NCI-H748 (cell line): Measurements from ENCODE around the gene RAB3IL1.
A peak's percentile ranks its signal among the peaks of the same experiment; 100 is the strongest.
"Not testable (repeated sequence)": the region's sequence is repeated elsewhere in the genome, so short reads cannot be mapped to it uniquely, and the experiment has no call there.

Source experiments
- DNase-seq: peaks from one replicate; lab custom pipeline; 2025; ENCODE audit not compliant: unreplicated experiment; lab: John Stamatoyannopoulos, UW

Gene RAB3IL1, protein sequence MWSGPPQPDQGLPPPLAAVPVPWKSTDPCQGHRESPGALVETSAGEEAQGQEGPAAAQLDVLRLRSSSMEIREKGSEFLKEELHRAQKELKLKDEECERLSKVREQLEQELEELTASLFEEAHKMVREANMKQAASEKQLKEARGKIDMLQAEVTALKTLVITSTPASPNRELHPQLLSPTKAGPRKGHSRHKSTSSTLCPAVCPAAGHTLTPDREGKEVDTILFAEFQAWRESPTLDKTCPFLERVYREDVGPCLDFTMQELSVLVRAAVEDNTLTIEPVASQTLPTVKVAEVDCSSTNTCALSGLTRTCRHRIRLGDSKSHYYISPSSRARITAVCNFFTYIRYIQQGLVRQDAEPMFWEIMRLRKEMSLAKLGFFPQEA

GRCh38 chr11:61917334-61918109 is at the start of gene RAB3IL1:
Gene RAB3IL1, minus strand, starts transcription at chr11:61917566. Its CDS starts 199 bp downstream, at chr11:61917367.
- peak; percentile 55 for DNase-seq

GRCh38 chr11:61966734-61967115 is 49.4 kb upstream of the RAB3IL1 start:
- peak; percentile 54 for DNase-seq

- DNase-seq: not testable (repeated sequence)
Measured at GRCh38 chr11:61964666-61965271, 47.4 kb upstream of the RAB3IL1 start.

DNA sequence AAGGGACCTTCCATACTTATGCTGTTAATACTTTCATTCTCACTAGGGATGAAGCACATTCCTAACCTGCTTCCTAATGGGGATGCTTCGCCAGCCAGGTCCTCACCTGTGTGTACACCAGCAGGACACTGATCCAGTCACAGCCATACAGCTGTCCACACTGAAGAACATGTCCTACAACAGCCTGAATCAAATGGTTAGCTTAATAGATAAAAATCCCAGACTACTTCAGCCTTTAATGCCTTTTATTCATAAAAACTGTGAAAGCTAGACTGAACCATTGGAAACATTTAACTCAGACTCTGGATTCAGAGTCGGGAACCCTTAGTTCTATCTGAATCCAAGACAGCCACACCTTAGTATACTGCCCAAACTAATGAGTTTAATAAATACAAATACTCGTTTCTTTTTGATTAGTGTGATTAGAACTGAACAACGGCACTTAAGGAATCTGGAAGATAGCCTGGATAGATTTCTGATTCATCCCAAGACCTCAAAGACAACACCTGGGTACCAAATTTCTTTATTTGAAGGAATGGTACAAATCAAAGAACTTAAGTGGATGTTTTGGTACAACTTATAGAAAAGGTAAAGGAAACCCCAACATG is 46.8 kb upstream of the RAB3IL1 start:
- DNase-seq: no peak

DNA sequence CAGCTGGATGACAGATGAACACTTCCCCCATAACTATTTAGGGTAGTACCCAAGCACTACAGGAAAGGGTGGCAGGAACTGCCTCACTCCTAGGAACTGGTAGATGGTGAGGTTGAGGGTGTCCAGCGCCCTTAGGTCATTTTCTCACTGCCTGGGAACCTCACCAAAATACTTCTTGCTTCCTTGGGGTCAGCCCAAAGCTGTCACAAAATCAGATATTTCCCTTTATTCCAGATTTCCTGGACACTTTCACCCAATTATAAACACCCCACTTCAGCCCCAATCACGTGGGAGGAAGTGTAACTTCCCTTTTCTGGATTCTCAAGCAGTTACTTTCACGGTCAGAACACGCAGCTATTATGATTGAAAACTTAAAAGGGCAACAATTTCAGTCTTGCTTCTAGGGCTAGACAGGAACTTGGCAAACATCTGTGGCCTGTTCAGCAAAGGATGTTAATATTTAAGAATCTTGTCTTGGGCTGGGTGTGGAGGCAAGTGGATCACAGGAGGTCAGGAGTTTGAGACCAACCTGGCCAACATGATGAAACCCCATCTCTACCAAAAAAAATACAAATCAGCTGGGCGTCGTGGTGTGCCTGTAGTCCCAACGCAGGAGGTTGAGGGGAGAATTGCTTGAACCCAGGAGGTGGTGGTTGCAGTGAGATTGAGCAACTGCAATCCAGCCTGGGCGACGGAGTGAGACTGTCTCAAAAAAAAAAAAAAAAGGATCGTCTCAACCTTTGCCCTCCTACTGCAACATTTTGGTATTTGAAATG is 46.1 kb upstream of the RAB3IL1 start:
- no peak for DNase-seq

DNA sequence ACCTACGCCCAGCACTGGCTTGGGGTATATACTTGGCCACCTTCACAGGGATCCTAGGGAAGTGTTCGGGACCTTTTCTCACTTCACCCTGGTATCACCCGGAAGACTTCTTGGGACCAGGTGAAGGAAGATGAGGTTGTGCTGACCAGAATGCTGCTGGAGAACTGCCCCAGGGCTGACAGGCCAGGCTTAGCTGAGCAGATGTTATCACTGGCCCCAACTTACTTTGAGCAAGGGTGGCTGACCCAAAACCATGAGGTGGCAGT is 45.6 kb upstream of the RAB3IL1 start:
- DNase-seq: no peak

DNA sequence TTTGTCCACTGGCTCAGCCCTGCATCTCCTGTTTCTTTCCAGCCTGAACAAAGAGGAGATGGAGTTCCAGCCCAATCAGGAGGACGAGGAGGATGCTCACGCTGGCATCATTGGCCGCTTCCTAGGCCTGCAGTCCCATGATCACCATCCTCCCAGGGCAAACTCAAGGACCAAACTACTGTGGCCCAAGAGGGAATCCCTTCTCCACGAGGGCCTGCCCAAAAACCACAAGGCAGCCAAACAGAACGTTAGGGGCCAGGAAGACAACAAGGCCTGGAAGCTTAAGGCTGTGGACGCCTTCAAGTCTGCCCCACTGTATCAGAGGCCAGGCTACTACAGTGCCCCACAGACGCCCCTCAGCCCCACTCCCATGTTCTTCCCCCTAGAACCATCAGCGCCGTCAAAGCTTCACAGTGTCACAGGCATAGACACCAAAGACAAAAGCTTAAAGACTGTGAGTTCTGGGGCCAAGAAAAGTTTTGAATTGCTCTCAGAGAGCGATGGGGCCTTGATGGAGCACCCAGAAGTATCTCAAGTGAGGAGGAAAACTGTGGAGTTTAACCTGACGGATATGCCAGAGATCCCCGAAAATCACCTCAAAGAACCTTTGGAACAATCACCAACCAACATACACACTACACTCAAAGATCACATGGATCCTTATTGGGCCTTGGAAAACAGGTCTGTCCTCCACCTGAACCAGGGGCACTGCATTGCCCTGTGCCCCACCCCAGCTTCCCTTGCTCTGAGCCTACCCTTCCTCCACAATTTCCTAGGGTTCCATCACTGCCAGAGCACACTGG is 45.0 kb upstream of the RAB3IL1 start:
- DNase-seq: no peak

DNA sequence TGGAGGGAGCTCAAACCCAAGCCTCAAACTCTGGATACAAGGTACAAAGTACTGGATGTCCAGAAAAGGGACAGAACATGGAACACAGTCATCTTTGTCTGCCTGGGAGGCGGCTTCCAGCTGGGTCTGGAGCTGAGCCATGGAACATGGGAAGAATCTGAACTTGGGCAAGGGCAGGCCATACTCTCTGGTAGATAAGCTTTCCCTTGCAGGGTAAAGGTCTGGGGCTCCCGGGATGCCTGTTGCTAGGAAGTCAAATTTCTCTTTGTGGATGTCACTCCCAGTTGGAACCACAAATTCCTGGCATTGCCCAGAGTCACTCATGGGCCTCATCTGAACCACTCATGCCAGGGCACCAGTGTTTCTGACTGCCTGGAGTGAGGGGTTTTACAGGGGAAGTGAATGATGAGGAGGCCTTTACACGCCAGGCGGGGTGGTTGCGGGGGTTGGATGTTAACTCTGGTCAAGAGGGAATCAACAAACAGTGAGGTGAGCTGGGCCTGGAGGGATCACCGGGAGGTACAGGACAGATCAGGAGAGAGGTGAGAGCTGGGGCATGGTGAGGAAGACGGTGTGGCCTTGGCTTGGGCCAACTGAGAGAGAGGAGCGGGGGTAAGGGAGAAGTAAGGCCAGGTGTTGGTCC is 44.3 kb upstream of the RAB3IL1 start:
- DNase-seq: no peak

GRCh38 chr11:61960532-61960931 is 43.2 kb upstream of the RAB3IL1 start:
- no peak for DNase-seq

DNA sequence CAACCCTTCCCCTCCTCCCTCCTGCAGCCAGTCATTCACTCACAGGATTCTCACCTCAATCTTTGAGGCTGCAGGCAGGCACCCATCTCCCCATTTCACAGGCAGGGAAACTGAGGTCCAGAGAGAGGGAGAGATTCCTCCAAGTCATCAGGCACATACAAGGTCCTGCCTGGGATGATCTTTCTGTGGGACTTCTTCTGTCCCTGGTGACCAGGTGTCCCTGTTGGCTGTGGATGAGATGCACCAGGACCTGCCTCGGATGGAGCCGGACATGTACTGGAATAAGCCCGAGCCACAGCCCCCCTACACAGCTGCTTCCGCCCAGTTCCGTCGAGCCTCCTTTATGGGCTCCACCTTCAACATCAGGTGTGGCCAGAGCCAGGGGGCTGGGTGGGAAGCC is 42.3 kb upstream of the RAB3IL1 start:
- DNase-seq: no peak

DNA sequence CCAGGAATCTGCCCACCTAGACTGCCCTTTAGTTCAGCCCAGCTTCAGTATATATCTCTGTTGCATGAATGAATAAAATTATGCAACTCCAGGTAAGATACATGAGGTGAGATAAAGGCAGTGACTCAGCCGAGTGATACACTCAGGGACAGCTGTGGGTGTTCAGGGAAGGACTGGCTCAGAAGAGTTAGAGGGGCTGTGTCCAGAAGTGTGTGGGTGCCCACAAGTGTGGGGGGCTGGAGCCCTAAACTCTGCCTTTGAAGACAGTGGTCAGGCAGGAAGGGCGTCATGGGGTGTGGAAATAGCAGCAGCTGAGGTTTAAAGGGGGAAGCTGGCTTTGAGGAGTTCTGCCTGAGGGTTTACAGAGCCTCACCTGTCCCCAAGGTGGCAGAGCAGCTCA is 41.7 kb upstream of the RAB3IL1 start:
- DNase-seq: no peak

- no peak for DNase-seq
Measured at GRCh38 chr11:61958590-61958989, 41.2 kb upstream of the RAB3IL1 start.

DNA sequence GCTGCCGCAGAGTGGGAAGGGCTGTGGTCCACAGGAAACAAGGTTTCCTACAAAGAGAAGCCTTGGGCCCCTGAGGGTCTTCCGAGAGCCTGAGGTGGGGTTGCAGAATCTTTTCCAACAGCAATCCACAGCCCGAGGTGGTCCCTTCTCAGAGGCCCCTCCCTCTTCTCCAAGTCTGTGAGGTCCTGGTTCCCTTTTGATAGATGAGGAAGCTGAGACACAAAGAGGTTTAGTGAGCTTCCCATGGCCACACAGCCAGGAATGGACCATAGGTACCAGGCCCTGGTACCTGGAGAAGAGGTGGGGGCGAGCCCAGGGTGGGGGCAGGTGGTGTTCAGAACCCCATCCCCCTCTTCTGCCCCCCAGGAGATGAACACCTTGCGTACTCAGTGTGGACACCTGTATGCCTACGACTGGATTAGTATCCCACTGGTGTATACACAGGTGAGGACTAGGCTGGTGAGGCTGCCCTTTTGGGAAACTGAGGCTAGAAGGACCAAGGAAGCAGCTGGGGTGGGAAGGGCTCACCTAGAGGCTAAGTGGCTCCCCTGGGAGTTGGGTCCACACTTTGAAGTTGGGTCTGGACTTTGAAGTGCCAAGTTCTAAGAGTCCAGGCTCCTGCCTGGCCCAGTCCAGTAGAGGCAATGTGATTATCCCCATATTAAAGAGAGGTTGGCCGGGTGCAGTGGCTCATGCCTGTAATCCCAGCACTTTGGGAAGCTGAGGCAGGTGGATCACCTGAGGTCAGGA is 39.8 kb upstream of the RAB3IL1 start:
- no peak for DNase-seq

GRCh38 chr11:61956191-61957020 is 39.0 kb upstream of the RAB3IL1 start:
- no peak for DNase-seq

GRCh38 chr11:61955422-61956135 is 38.2 kb upstream of the RAB3IL1 start:
- peak; percentile 58 for DNase-seq

DNA sequence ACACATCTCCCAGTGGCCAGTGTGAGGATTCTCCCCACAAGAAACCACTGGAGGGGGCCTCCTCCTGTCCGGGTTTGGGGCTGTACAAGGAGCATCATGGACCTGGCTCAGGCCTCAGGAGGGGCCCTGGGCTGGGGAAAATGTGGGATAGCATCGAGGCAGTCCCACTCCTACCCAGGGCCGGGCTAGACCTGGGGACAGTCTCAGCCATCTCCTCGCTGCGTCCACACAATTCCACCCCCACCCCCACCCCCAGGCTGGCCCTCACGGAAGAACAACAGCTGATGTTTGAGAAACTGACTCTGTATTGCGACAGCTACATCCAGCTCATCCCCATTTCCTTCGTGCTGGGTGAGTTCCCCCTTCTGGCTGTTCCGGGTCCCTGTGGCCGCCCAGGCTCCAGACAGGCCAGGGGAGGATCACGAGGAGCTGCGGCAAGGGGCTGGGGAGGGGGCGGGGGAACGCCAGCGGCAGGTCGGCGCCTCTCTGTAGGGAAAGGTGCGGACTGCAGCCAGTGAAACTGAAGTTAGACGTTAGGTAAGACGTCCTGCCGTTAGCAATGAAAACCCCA is 37.6 kb upstream of the RAB3IL1 start:
- no peak for DNase-seq
